Stimulated activated CD8-positive, alpha-beta memory T cell treated with anti-CD3 and anti-CD28 coated beads, Interleukin-12 subunit alpha, Interleukin-12 subunit beta, amount 100 ng/mL, for 24 hours (primary cell): Measurements from ENCODE around the gene BAHCC1.

Experiments used
- DNase-seq: peaks from one replicate; pipeline ENCODE4 v3.0.0-alpha.2; 2020; ENCODE audit errors: extremely low read depth

Gene BAHCC1

DNA sequence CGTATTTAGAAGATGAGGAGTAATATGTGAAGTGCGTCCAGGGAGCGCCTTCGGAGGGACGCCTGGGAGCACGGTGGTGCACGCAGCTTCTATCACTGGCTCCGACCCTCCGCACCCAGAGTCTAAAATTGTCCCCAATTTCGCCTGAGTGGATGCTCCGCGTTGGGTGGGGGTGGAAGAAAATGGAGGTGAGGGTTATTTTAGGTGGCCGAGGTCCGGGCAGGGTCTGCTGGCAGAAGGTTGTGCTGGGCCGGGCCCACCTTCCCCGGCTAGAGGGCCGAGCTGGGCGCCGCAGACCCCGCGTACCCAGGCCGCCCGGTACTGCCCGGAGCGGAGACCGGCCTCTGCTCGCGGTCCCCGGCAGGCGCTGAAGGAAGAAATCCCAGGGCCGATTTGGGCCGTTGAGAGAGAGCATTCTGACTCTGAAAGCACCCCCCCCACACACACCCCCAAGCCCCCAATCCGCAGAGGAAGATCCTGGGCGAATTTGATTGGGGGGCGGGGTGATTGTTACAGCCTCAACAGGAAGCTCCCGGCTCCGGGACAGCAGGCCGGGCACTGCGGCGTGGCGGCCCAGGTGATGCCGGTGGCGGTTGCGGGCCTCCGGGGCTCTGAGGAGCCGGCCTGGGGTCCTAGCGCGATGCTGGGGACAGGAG lies 3.0 kb downstream of the BAHCC1 start:
- no peak for DNase-seq

DNA sequence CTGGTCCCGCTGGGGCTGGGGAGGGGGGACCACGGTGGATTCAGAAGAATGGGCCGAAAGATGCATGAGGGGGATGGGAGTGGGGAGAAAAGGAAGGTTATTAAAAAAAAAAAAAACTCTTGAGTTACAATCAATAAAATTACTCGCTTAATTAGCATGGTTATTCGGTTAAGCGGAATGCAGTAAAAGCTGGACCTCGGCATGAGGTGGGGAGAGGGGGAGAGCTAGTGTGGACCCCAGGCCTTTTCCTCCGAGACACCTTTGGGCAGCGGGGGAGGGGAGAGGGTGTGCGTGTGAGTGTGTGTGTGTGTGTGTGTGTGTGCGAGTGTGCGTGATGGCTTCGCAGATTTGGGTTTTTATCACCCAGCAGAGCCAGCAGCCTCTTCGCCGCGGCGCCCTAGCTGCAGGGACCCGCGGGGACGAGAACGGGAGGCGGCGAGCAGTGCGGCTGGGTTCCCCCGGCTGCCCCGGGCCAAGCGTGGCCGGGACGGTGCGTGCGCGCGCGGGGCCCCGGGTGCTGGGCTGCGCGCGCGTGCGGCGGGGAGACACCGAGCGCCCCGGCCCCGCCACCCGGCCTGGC lies 3.7 kb downstream of the BAHCC1 start:
- DNase-seq: no peak

GRCh38 chr17:81399481-81400153 lies 4.4 kb downstream of the BAHCC1 start:
- no peak for DNase-seq

- DNase-seq: no peak
These were observed 5.1 kb downstream of the BAHCC1 start for GRCh38 chr17:81400154-81400977.

GRCh38 chr17:81400996-81401722 lies 5.9 kb downstream of the BAHCC1 start:
- no peak for DNase-seq

- DNase-seq: no peak
These were observed 6.7 kb downstream of the BAHCC1 start for GRCh38 chr17:81401723-81402529.

- DNase-seq: no peak
These were observed 7.3 kb downstream of the BAHCC1 start for GRCh38 chr17:81402530-81402941.

DNA sequence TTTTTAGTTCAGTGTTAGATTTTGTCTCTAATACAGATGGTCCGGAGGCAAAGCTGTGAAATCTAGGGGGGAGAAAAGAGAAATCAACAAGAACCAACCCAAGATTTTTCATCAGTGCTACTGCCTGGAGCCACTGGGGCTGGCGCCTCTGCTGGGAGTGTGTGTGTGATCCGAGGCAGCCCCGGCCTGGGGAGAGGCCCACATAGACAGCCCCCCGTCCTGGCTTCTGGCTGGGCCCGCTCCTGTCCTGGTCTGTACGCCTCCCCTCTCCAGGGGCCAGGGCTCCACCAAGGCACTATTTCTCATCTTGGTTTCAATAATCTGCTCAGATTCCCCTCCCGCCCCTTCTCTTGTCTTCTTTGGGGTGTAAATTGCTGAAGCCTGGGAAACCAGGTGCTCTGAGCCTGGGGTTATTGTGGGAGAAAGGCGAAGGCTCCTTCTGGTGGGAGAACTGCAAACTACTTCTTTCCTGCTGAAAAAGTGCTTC lies 7.8 kb downstream of the BAHCC1 start:
- DNase-seq: no peak

GRCh38 chr17:81403671-81404534 lies 8.6 kb downstream of the BAHCC1 start:
- DNase-seq: no peak

DNA sequence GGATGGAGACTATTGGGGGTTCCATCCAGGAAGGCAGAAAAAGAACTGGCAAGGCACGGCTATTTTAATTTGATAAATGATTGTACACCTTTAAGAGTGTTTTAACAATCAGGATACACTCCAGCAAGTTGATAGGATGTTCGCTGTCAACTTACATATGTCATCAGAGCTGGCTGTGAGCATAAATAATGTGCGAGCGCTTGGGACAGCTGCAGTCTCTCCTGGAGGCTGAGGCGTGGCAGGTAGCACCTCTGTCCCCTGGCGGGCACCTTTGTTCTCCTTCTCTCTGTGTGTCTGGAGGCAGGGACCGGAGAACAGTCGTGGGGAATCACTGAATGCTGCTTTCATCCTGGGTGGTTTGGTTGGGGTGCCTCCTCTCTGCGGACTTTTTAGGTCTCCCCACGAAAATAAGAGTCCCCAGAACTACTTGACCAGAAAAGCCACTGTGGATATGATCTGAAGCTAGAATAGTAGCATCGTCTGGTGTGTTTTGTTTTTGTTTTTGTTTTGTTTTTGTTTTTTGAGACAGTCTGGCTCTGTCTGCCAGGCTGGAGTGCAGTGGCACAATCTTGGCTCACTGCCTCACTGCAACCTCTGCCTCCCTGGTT lies 9.4 kb downstream of the BAHCC1 start:
- DNase-seq: no peak

DNA sequence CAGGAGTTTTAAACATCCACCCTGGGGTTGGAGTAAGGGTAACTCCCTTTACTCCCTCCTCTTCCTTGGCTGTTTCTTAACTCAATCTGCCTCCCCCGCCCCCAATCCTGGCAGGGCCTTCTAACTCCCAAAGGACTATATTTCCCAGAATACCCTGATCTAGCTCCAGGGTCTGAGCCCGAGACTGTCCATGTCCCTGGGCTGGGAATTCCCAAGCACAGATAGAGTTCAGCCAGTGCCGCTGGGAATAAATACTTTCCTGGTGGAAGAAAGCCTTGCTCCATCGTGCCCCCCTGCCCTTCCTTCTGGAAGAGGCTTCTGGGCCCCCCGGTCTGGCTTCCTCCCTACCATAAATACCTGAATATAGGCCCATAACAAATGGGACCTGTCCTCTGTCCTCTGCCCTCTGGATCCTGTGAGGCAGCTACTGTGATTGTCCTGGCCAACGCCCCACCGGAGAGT lies 10.2 kb downstream of the BAHCC1 start:
- DNase-seq: no peak

DNA sequence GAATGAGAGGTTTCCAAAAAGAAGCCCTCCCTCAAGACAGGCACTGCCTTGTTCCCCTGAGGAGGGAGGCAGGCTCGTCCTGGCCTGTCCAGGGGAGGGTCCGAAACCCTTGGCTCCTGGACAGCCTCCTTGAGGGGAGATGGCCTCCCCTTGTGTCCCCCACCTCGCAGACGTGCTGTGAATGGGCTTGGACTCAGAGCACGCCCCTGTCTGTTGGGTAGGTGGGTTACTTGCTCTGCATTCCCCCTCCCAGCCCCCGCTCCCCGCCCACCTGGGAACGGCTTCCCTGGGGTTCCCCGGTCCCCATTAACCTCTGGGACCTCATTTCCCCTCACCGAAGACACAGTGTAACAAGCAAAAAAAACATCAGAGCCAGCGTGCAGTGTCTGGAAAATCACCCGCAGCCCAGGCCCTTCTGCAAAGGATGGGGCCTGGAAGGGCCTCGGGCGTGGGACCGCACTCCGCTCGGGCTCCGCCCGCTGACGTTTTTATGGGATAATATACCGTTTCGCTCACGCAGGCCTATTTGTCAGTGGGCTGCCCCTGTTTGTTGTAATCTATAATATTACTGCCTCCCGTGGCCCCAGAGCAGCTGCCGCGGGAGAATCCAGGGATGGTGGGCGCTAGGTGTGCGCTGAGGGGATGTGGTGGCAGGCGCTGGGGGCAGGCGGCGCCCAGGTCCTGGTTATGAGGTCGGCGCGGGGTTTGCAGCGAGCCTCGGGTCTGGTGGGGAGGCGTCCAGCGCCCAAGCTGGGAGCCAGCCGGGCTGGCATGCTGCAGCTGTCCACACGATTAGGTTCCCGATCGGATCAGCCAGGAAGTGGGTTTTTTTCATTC lies 11.1 kb downstream of the BAHCC1 start:
- no peak for DNase-seq

DNA sequence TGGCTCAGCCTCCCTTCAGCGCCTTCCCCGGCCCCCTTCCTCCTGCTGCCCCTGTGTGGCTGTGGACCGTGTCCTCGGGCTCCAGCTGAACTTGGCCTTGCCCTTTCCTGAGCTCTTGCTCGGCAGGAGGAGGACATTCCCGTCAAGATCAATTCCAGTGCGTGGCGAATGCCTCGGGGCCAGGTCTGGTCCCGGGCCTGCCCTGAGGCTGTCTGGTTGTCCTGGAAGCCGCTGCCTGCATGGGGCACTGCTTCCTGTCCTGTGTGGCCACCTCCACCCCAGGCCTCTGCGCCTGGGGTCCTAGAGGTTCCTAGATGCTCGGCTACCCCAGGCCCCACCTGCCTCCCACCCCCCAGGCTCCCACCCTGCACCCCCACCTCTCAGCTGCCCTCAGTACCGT lies 12.8 kb downstream of the BAHCC1 start:
- no peak for DNase-seq

- DNase-seq: no peak
These were observed 14.1 kb downstream of the BAHCC1 start for GRCh38 chr17:81409190-81409935.

DNA sequence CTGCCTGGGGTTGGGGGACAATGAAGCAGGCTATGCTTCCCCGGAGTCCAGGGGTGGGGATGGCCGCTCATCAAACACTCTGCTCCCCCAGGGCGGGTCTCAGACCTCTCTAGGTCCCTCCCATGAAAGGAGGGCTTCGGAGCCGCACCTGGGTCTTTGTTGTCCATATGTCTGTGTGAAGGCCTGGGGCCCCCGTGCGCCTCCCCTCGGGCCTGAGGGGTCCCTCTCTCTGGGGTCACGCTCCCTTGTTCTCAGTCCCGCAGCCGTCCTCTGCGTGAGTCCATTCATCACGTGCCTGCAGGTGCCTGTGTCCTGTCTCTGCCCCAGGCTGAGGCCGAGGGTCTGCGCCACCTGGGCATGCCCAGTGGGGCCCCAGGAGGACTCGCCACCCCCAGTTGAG lies 15.6 kb downstream of the BAHCC1 start:
- DNase-seq: no peak

DNA sequence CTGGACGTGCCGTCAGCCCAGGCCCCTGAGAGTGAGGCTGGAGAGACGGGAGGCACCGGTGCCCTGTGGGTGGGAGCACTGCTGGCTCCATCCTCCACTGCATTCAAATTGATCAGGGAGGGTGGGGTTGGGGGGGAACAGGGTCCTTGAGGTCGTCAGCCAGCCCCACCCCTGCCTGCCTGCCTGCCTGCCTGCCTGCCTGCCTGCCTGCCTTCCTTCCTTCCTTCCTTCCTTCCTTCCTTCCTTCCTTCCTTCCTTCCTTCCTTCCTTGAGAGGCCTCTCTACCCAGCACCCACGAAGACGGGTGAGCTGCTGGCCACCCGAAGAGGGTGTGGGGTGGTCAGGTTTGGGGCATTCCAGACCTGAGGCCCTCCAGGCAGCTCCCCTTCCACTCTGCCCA lies 16.0 kb downstream of the BAHCC1 start:
- DNase-seq: no peak

DNA sequence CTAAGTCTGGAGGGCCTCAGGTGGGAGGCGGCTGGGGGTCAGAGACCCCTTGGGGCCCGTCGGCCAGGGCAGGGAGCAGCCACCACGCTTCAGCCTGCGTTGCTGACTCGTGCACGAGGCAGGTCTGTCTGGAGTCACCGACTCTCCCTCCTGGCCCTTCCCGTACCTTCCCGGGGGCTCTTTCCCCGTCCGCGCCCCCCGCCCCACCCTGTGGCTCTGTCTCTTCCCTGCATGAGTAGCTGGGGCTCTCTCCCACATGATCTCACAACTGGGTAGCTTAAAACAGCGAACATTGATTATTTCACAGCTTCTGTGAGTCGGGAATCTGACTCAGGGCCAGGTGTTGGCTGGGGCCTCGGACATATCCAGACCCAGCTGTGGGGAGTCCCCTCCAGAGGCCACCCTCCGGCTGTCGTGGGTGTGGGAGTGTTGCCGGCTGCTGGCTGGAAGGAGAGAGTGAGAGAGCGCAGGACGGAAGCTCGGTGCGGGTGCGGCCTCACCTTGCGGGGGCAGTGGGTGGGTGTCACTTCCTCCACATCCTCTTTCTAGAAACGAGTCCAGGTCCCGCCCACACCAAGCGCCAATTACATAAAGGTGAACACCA lies 17.3 kb downstream of the BAHCC1 start:
- DNase-seq: peak; percentile 26
